A549 (cell line): ENCODE results near the gene HPS5.

Experiments
- CBX2 ChIP-seq: fragments of 200-600 bp; sonication (generic); IDR thresholded peaks from 2 replicates; pipeline ENCODE4 v1.6.1; 2016; ENCODE audit warnings: low read depth, mild to moderate bottlenecking, borderline replicate concordance
- E2F6 ChIP-seq: IDR thresholded peaks from 2 replicates; pipeline ENCODE4 v1.6.1; 2012; ENCODE audit warnings: low read depth, borderline replicate concordance
- KDM1A ChIP-seq: fragments of 200-600 bp; sonication (generic); IDR thresholded peaks from 2 replicates; pipeline ENCODE4 v1.6.1; 2016; ENCODE audit warnings: low read depth, mild to moderate bottlenecking
- MAFK ChIP-seq: fragments of 450-650 bp; IDR thresholded peaks from 2 replicates; pipeline ENCODE4 v1.6.1; 2014; ENCODE audit not compliant: partially characterized antibody
- MAZ ChIP-seq: fragments of 150-350 bp; IDR thresholded peaks from 2 replicates; pipeline ENCODE4 v1.6.1; 2014; ENCODE audit warnings: antibody characterized with exemption, low read depth, low read length, borderline replicate concordance
- MYC ChIP-seq: IDR thresholded peaks from 2 replicates; pipeline ENCODE4 v1.6.1; 2012; ENCODE audit warnings: mild to moderate bottlenecking, inconsistent platforms, low read length, improper control_type of control experiment, borderline replicate concordance
- POLR2A ChIP-seq: IDR thresholded peaks from 2 replicates; pipeline ENCODE4 v1.6.1; 2012; ENCODE audit warnings: mild to moderate bottlenecking, low read length
- POLR2AphosphoS2 ChIP-seq: conservative IDR thresholded peaks from 2 replicates; pipeline ENCODE4 v1.6.1; 2012; ENCODE audit warnings: low read length, improper control_type of control experiment, inconsistent platforms
- RAD21 ChIP-seq, 2 experiments: fragments of >200 bp in 1 of 2; sonication (Bioruptor Twin) in 1 of 2; formaldehyde crosslinking in 1 of 2; IDR thresholded peaks in 1 of 2; conservative IDR thresholded peaks in 1 of 2; 2 replicates in 1 of 2; 3 replicates in 1 of 2; pipeline ENCODE4 v1.6.1; 2012 to 2018; ENCODE audit warnings: inconsistent platforms in 1 of 2
- TF ChIP-seq, protein P1 (sequence below): fragments of >200 bp; sonication (Bioruptor Twin); formaldehyde crosslinking; IDR thresholded peaks from 3 replicates; pipeline ENCODE4 v1.6.1; 2016
- TF ChIP-seq, protein P2 (sequence below): fragments of >200 bp; sonication (Bioruptor Twin); formaldehyde crosslinking; IDR thresholded peaks from 3 replicates; pipeline ENCODE4 v1.5.1; 2016
- TF ChIP-seq, protein P3 (sequence below): IDR thresholded peaks from 2 replicates; pipeline ENCODE4 v1.6.1; 2012

DNA sequence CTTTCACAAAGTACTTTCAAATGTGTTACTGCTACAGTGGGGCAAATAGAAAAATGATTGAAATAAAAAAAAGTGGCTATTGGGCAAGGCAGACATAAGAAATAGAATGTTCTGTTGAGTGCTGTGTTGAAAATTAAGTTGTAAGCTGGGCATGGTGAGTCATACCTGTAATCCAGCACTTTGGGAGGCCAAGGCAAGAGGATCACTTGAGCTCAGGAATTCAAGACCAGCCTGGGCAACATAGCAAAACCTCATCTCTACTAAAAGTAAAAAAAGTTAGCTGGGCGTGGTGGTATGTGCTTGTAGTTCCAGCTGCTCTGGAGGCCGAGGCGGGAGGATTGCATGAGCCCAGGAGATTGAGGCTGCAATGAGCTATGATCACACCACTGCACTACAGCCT lies 45.5 kb upstream of the HPS5 start:
- TF ChIP-seq MAZ (no peak), MAFK (no peak), MYC (no peak), CBX2 (no peak), E2F6 (no peak), POLR2AphosphoS2 (no peak), POLR2A (no peak), RAD21 (conservative IDR thresholded peaks at IDR 0.05 in 1 of 2, IDR thresholded peaks at IDR 0.05 in 1 of 2) (no peak), KDM1A (no peak)
- TF ChIP-seq, protein P1, sequence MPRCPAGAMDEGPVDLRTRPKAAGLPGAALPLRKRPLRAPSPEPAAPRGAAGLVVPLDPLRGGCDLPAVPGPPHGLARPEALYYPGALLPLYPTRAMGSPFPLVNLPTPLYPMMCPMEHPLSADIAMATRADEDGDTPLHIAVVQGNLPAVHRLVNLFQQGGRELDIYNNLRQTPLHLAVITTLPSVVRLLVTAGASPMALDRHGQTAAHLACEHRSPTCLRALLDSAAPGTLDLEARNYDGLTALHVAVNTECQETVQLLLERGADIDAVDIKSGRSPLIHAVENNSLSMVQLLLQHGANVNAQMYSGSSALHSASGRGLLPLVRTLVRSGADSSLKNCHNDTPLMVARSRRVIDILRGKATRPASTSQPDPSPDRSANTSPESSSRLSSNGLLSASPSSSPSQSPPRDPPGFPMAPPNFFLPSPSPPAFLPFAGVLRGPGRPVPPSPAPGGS, result no peak
- TF ChIP-seq, protein P2, sequence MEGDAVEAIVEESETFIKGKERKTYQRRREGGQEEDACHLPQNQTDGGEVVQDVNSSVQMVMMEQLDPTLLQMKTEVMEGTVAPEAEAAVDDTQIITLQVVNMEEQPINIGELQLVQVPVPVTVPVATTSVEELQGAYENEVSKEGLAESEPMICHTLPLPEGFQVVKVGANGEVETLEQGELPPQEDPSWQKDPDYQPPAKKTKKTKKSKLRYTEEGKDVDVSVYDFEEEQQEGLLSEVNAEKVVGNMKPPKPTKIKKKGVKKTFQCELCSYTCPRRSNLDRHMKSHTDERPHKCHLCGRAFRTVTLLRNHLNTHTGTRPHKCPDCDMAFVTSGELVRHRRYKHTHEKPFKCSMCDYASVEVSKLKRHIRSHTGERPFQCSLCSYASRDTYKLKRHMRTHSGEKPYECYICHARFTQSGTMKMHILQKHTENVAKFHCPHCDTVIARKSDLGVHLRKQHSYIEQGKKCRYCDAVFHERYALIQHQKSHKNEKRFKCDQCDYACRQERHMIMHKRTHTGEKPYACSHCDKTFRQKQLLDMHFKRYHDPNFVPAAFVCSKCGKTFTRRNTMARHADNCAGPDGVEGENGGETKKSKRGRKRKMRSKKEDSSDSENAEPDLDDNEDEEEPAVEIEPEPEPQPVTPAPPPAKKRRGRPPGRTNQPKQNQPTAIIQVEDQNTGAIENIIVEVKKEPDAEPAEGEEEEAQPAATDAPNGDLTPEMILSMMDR, result no peak
- TF ChIP-seq, protein P3, sequence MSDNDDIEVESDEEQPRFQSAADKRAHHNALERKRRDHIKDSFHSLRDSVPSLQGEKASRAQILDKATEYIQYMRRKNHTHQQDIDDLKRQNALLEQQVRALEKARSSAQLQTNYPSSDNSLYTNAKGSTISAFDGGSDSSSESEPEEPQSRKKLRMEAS, result no peak
